Upper lobe of left lung (tissue), 6 donors: ENCODE measurements around the gene SUCLG1. TPM values are rescaled to one million over a fixed set of nuclear protein-coding genes. Genes with fewer than 3 reads are reported as not detected.
"Not testable (repeated sequence)": the region's sequence is repeated elsewhere in the genome, so short reads cannot be mapped to it uniquely, and the experiment has no call there.

Source experiments
- ATAC-seq, 2 donors: fragments of 200-7000 bp; cut with Tn5 transposase; one replicate each; pipeline ENCODE4 v1.9.1; 2022; ENCODE audit warnings: mild to moderate bottlenecking in 2 of 2, moderate library complexity in 2 of 2; ENCODE audit not compliant: low FRiP score in 2 of 2
- DNase-seq, 2 donors: peaks; one replicate each; pipeline ENCODE4 v3.0.0-alpha.2; 2019 to 2020
- H3K27ac ChIP-seq, 4 donors: fragments of 200-600 bp; sonication (generic); one replicate each; pipeline ENCODE4 v1.5.1; 2016 to 2019
- H3K27me3 ChIP-seq, 4 donors: fragments of 200-600 bp; sonication (generic); one replicate each; pipeline ENCODE4 v1.5.1; 2017 to 2019
- H3K36me3 ChIP-seq, 4 donors: fragments of 200-600 bp; sonication (generic); one replicate each; pipeline ENCODE4 v1.5.1; 2016 to 2019
- H3K4me1 ChIP-seq, 4 donors: fragments of 200-600 bp; sonication (generic); one replicate each; pipeline ENCODE4 v1.5.1; 2018 to 2019
- H3K4me3 ChIP-seq, 4 donors: fragments of 200-600 bp; sonication (generic); one replicate each; pipeline ENCODE4 v1.5.1; 2017 to 2019; ENCODE audit warnings: mild to moderate bottlenecking in 2 of 4, moderate library complexity in 1 of 4
- H3K9me3 ChIP-seq, 4 donors: fragments of 200-600 bp; sonication (generic); one replicate each; pipeline ENCODE4 v1.5.1; 2018 to 2019
- EP300 ChIP-seq, 4 donors: sonication (generic); formaldehyde crosslinking; IDR thresholded peaks; one replicate each; pipeline ENCODE4 v1.5.1; 2017; ENCODE audit warnings: antibody characterized with exemption in 4 of 4, control low read depth in 2 of 4
- POLR2A ChIP-seq, 4 donors: fragments of 450-650 bp; IDR thresholded peaks; one replicate each; pipeline ENCODE4 v1.5.1; 2016 to 2017; ENCODE audit warnings: antibody characterized with exemption in 4 of 4, mild to moderate bottlenecking in 2 of 4
- POLR2AphosphoS5 ChIP-seq, 2 donors: sonication (generic); formaldehyde crosslinking; IDR thresholded peaks; one replicate each; pipeline ENCODE4 v1.5.1; 2017; ENCODE audit warnings: antibody characterized with exemption in 2 of 2
- WGBS, 2 donors: methylation state at CpG; one replicate each; pipeline ENCODE4 v1.1.5; 2017 to 2018; 5-methylcytosine and 5-hydroxymethylcytosine counted together
- total RNA-seq, 6 donors: library from RNA; depleted of rRNA in 4 of 6; stranded (reverse); fragments of >200 nt in 4 of 6; gene quantifications; one replicate each; pipeline versions ENCODE4 v1.1.0 to v1.2.1, GENCODE V29; 2016 to 2021
- TF ChIP-seq, protein P1 (sequence below), 6 experiments: fragments of 450-650 bp in 4 of 6; fragments of 200-600 bp in 2 of 6; sonication (generic) in 2 of 6; IDR thresholded peaks; one replicate each; pipeline ENCODE4 v1.5.1; 2016 to 2019; ENCODE audit warnings: antibody characterized with exemption in 6 of 6
- donor health status: DM: no; HTN: no; CAD: no; lungs with moderate emphysema.
- donor health status: DM: no; HTN: yes; CAD: no; lungs with severe emphysema.

The SUCLG1 gene
- total RNA-seq, 6 donors from 2014 or later, result 25.6 to 80.4 (median 55.3) TPM

- no peak for DNase-seq
- Histone ChIP-seq H3K27me3 (no peaks in the 10 kb centered on the region), H3K36me3 (peaks cover 0 to 59% (median 22%) of the 10 kb centered on the region in 4 donors), H3K9me3 (no peaks in the 10 kb centered on the region), H3K4me1 (peaks cover 0 to 3% (median 0%) of the 10 kb centered on the region in 4 donors), H3K4me3 (no peak overlapping the region), H3K27ac (no peak overlapping the region)
- no peak for ATAC-seq
- TF ChIP-seq, protein P1, sequence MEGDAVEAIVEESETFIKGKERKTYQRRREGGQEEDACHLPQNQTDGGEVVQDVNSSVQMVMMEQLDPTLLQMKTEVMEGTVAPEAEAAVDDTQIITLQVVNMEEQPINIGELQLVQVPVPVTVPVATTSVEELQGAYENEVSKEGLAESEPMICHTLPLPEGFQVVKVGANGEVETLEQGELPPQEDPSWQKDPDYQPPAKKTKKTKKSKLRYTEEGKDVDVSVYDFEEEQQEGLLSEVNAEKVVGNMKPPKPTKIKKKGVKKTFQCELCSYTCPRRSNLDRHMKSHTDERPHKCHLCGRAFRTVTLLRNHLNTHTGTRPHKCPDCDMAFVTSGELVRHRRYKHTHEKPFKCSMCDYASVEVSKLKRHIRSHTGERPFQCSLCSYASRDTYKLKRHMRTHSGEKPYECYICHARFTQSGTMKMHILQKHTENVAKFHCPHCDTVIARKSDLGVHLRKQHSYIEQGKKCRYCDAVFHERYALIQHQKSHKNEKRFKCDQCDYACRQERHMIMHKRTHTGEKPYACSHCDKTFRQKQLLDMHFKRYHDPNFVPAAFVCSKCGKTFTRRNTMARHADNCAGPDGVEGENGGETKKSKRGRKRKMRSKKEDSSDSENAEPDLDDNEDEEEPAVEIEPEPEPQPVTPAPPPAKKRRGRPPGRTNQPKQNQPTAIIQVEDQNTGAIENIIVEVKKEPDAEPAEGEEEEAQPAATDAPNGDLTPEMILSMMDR (IDR thresholded peaks at IDR 0.05), result peak in 3 of 6 experiments; percentile 13 to 15 (median 15)
- no peak for TF ChIP-seq POLR2AphosphoS5 (IDR thresholded peaks at IDR 0.05)
Observed at GRCh38 chr2:84424152-84424551, 34.9 kb downstream of the SUCLG1 start.

- ATAC-seq, result peak in 1 of 2 donors; percentile 29
- Histone ChIP-seq H3K27me3 (no peaks in the 10 kb centered on the region), H3K36me3 (peaks cover 0 to 41% (median 22%) of the 10 kb centered on the region in 4 donors), H3K9me3 (no peaks in the 10 kb centered on the region), H3K27ac (no peak overlapping the region), H3K4me1 (no peaks in the 10 kb centered on the region), H3K4me3 (no peak overlapping the region)
- TF ChIP-seq EP300 (IDR thresholded peaks at IDR 0.05) (no peak), POLR2A (IDR thresholded peaks at IDR 0.05) (no peak), POLR2AphosphoS5 (IDR thresholded peaks at IDR 0.05) (no peak)
- TF ChIP-seq, protein P1 (IDR thresholded peaks at IDR 0.05), result no peak
- DNase-seq, result no peak
- WGBS, 2 donors, result 67 to 83% methylated on average over 1 of the region's 1 CpG
Observed at GRCh38 chr2:84421791-84422190, 37.3 kb downstream of the SUCLG1 start.

DNA sequence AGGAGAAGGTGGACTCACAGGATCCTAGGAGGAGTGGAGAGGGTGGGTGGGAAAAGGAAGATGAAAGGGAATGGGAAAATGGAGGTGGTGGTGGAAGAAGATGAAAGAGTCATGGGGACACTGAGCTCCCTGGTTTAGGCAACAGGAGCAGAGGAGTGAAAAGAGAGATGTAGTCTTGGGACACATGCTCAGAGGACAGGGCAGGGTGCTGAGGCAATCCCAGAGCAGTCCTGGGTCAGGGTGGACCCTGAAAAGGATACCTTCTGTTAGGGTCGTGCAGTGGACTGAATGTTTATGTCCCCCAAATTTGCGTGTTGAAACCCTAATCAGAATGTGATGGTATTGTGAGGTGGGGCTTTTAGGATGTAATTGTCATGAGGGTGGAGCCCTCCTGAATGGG, 37.9 kb downstream of the SUCLG1 start:
- no peaks in the 10 kb centered on the region for H3K4me1 ChIP-seq
- WGBS, 2 donors, result 89 to 93% methylated on average over 2 of the region's 2 CpGs
- H3K4me3 ChIP-seq, result no peak overlapping the region
- TF ChIP-seq POLR2A (IDR thresholded peaks at IDR 0.05), result no peak
- no peak for TF ChIP-seq EP300 (IDR thresholded peaks at IDR 0.05)
- TF ChIP-seq, protein P1 (IDR thresholded peaks at IDR 0.05), result no peak
- TF ChIP-seq POLR2AphosphoS5 (IDR thresholded peaks at IDR 0.05), result no peak
- DNase-seq (no peak), ATAC-seq (peak in 1 of 2 donors; percentile 57)
- peaks cover 0 to 40% (median 22%) of the 10 kb centered on the region in 4 donors for H3K36me3 ChIP-seq
- no peaks in the 10 kb centered on the region for H3K27me3 ChIP-seq
- H3K9me3 ChIP-seq, result no peaks in the 10 kb centered on the region
- no peak overlapping the region for H3K27ac ChIP-seq

- no peak for TF ChIP-seq POLR2AphosphoS5 (IDR thresholded peaks at IDR 0.05)
- no peak for TF ChIP-seq EP300 (IDR thresholded peaks at IDR 0.05)
- TF ChIP-seq, protein P1 (IDR thresholded peaks at IDR 0.05), result no peak
- H3K36me3 ChIP-seq, result peaks cover 0 to 6% (median 4%) of the 10 kb centered on the region in 4 donors
- WGBS, 2 donors, result 84 to 87% methylated on average over 4 of the region's 4 CpGs
- no peaks in the 10 kb centered on the region for H3K27me3 ChIP-seq
- ATAC-seq, result no peak
- H3K4me1 ChIP-seq, result no peaks in the 10 kb centered on the region
- no peaks in the 10 kb centered on the region for H3K9me3 ChIP-seq
- no peak overlapping the region for H3K4me3 ChIP-seq
- DNase-seq, result no peak
- no peak overlapping the region for H3K27ac ChIP-seq
Observed at GRCh38 chr2:84417453-84418145, 41.5 kb downstream of the SUCLG1 start.

DNA sequence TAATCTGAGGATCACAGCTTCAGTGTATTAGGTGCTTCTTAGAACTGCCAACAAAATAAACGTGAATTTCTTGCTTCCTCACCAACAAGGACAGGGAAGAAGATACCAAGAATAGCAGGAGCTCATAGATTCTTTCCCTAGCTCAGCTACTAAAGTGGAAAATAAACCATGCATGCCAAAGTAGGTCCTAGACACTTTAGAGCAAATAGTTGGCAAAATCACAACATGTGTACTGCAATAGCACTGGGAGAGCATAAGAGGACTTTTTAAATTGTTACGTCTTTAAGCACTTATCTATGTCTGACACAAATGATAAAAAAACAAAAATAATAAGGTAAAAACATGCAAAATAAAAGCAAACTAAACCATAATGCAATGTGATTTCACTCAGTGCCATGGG, 49.5 kb downstream of the SUCLG1 start:
- Histone ChIP-seq H3K4me1 (no peaks in the 10 kb centered on the region), H3K4me3 (no peak overlapping the region), H3K27ac (no peak overlapping the region), H3K27me3 (no peaks in the 10 kb centered on the region), H3K9me3 (no peaks in the 10 kb centered on the region), H3K36me3 (no peaks in the 10 kb centered on the region)
- ATAC-seq, result no peak
- 56 to 57% methylated on average over 2 of the region's 2 CpGs for WGBS, 2 donors
- TF ChIP-seq, protein P1 (IDR thresholded peaks at IDR 0.05), result no peak
- TF ChIP-seq EP300 (IDR thresholded peaks at IDR 0.05) (no peak), POLR2AphosphoS5 (IDR thresholded peaks at IDR 0.05) (no peak), POLR2A (IDR thresholded peaks at IDR 0.05) (no peak)
- DNase-seq, result no peak

GRCh38 chr2:84402111-84402510, 57.0 kb downstream of the SUCLG1 start:
- H3K9me3 ChIP-seq, DNase-seq, H3K4me1 ChIP-seq, H3K36me3 ChIP-seq, H3K27ac ChIP-seq, H3K27me3 ChIP-seq, ATAC-seq, H3K4me3 ChIP-seq: not testable (repeated sequence)
- WGBS, 2 donors, result 71 to 75% methylated on average over 3 of the region's 3 CpGs

DNA sequence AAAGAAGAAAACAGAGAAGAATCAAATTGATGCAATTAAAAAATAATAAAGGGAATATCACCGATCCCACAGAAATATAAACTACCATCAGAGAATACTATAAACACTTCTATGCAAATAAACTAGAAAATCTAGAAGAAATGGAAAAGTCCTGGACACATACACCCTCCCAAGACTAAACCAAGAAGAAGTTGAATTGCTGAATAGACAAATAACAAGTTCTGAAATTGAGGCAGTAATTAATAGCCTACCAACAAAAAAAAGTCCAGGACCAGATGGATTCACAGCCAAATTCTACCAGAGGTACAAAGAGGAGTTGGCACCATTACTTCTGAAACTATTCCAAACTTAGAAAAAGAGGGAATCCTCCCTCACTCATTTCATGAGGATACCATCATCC, 59.2 kb downstream of the SUCLG1 start:
- not testable (repeated sequence) for H3K4me3 ChIP-seq, H3K27me3 ChIP-seq, H3K36me3 ChIP-seq, H3K9me3 ChIP-seq, H3K27ac ChIP-seq, H3K4me1 ChIP-seq, ATAC-seq, DNase-seq
- WGBS, 2 donors, result 95 to 96% methylated on average over 1 of the region's 1 CpG
